K562 (cell line): ENCODE data around the gene NAT8L. TPM values are rescaled to one million over a fixed set of nuclear protein-coding genes. Genes with fewer than 3 reads are reported as not detected.

ENCODE experiments used
- ATAC-seq: fragments of 200-7000 bp; cut with Tn5 transposase; 3 replicates; pipeline ENCODE4 v1.9.1; 2020; ENCODE audit warnings: moderate library complexity
- BruUV-seq: library from RNA; stranded (reverse); fragments of 400-500 nt; replicated peaks from 2 replicates; lab custom pipeline; 2021; lab: Mats Ljungman, UMichigan
- CTCF ChIA-PET: fragments of 300-600 bp; formaldehyde crosslinking; extraction: SDS; loops from one replicate; lab custom pipeline; 2021; ENCODE audit warnings: low intra/inter-chr PET ratio; lab: Yijun Ruan, JAX
- POLR2A ChIA-PET: fragments of 300-600, 350-650 bp; sonication (Branson Sonifier 250); formaldehyde crosslinking; extraction: SDS; loops from one replicate; lab custom pipeline; 2021; ENCODE audit warnings: antibody characterized with exemption, inconsistent platforms; lab: Yijun Ruan, JAX
- DNase-seq, 4 experiments: peaks; one replicate each; pipeline versions ENCODE4 v3.0.0 to v3.0.0-alpha.2; 2011 to 2018; ENCODE audit warnings: low spot score in 3 of 4, mixed read lengths in 3 of 4; ENCODE audit errors: extremely low read depth in 1 of 4
- FAIRE-seq: peaks from 2 replicates; lab custom pipeline; 2011; peaks lifted over from hg19 to GRCh38; lab: Jason Lieb, UNC
- H2AFZ ChIP-seq: 2 replicates; pipeline ENCODE4 v1.6.0; 2011; ENCODE audit warnings: low read depth, low read length, control low read depth, inconsistent platforms
- H3K27ac ChIP-seq: fragments of 200-600 bp; 3 replicates; pipeline ENCODE4 v1.8.0; 2011; ENCODE audit warnings: low read depth, mild to moderate bottlenecking, control low read depth, inconsistent platforms, low read length, moderate library complexity, mixed read lengths; ENCODE audit errors: extremely low read depth
- H3K27me3 ChIP-seq, 2 experiments: fragments of 300-600 bp in 1 of 2; 2 replicates in 1 of 2; 3 replicates in 1 of 2; pipeline versions ENCODE4 v1.6.0 to v1.8.0; 2011; ENCODE audit warnings: inconsistent platforms in 2 of 2, low read length in 2 of 2, mild to moderate bottlenecking in 1 of 2, mixed read lengths in 1 of 2, moderate library complexity in 1 of 2; ENCODE audit not compliant: control insufficient read depth in 2 of 2, insufficient read depth in 2 of 2
- H3K36me3 ChIP-seq: fragments of 300-600 bp; 3 replicates; pipeline ENCODE4 v1.8.0; 2011; ENCODE audit warnings: mild to moderate bottlenecking, low read length, inconsistent platforms; ENCODE audit not compliant: control insufficient read depth, insufficient read depth
- H3K4me1 ChIP-seq, 2 experiments: fragments of 200-600 bp in 1 of 2; replicated peaks in 1 of 2; 2 replicates in 1 of 2; 3 replicates in 1 of 2; pipeline versions ENCODE4 v1.5.1 to v1.8.0; 2011; ENCODE audit warnings: inconsistent platforms in 2 of 2, low read length in 2 of 2, mild to moderate bottlenecking in 1 of 2, mixed read lengths in 1 of 2, moderate library complexity in 1 of 2; ENCODE audit not compliant: control insufficient read depth in 2 of 2, insufficient read depth in 2 of 2
- H3K4me2 ChIP-seq: 2 replicates; pipeline ENCODE4 v1.6.1; 2011; ENCODE audit warnings: low read length, control low read depth, inconsistent platforms, mixed read lengths; ENCODE audit not compliant: insufficient read depth
- H3K4me3 ChIP-seq: fragments of 200-600 bp; sonication (generic), shearing (Covaris generic); 2 replicates; pipeline ENCODE4 v1.5.1; 2016; ENCODE audit warnings: control low read depth, inconsistent platforms
- H3K79me2 ChIP-seq: fragments of 200-600 bp; 3 replicates; pipeline ENCODE4 v1.8.0; 2011; ENCODE audit warnings: low read length, inconsistent platforms; ENCODE audit not compliant: control insufficient read depth, insufficient read depth
- H3K9ac ChIP-seq, 2 experiments: 2 replicates each; pipeline versions ENCODE4 v1.6.0 to v1.6.1; 2011; ENCODE audit warnings: low read depth in 2 of 2, low read length in 2 of 2, control low read depth in 1 of 2, inconsistent platforms in 1 of 2, mild to moderate bottlenecking in 1 of 2, mixed read lengths in 1 of 2; ENCODE audit not compliant: insufficient read depth in 1 of 2
- H3K9me1 ChIP-seq: one replicate; pipeline ENCODE4 v1.6.0; 2011; ENCODE audit warnings: inconsistent platforms, mild to moderate bottlenecking, low read length, moderate library complexity; ENCODE audit not compliant: control insufficient read depth, insufficient read depth
- H3K9me3 ChIP-seq: replicated peaks from 2 replicates; pipeline ENCODE4 v1.5.1; 2011; ENCODE audit warnings: low read depth, low read length, inconsistent platforms; ENCODE audit not compliant: control insufficient read depth, insufficient read depth
- H4K20me1 ChIP-seq: replicated peaks from 2 replicates; pipeline ENCODE4 v1.6.1; 2011; ENCODE audit warnings: low read length, inconsistent platforms, mixed read lengths; ENCODE audit not compliant: control insufficient read depth, insufficient read depth
- CHCHD3 ChIP-seq: fragments of 250-450 bp; sonication (Bioruptor Pico); IDR thresholded peaks from 2 replicates; pipeline ENCODE4 v2.1.2; 2022; ENCODE audit warnings: mild to moderate bottlenecking
- DACH1 ChIP-seq: fragments of 450-650 bp; IDR thresholded peaks from 2 replicates; pipeline ENCODE4 v1.6.1; 2018; ENCODE audit not compliant: partially characterized antibody
- FOXK1 ChIP-seq: sonication (generic); formaldehyde crosslinking; IDR thresholded peaks from 2 replicates; pipeline ENCODE4 v1.8.0; 2022; ENCODE audit warnings: missing genetic modification reagents, mild to moderate bottlenecking, borderline replicate concordance
- FUS ChIP-seq: fragments of 200-400 bp; formaldehyde crosslinking; optimal IDR thresholded peaks from 2 replicates; pipeline ENCODE3; 2017; ENCODE audit warnings: low read depth, low read length
- GMEB1 ChIP-seq: fragments of 250-450 bp; sonication (Bioruptor Pico); IDR thresholded peaks from 2 replicates; pipeline ENCODE4 v1.4.0; 2020; ENCODE audit warnings: mild to moderate bottlenecking
- MAX ChIP-seq: sonication (generic); formaldehyde crosslinking; IDR thresholded peaks from 2 replicates; pipeline ENCODE4 v1.9.0; 2022; ENCODE audit warnings: mild to moderate bottlenecking, missing genetic modification reagents
- MYNN ChIP-seq, 2 experiments: sonication (generic); formaldehyde crosslinking in 1 of 2; IDR thresholded peaks; 2 replicates each; pipeline versions ENCODE4 v1.5.0 to v1.6.1; 2016 to 2020; ENCODE audit warnings: antibody characterized with exemption in 1 of 2, missing genetic modification reagents in 1 of 2
- NCOA6 ChIP-seq: fragments of 450-650 bp; IDR thresholded peaks from 2 replicates; pipeline ENCODE4 v1.6.1; 2017; ENCODE audit warnings: mild to moderate bottlenecking
- NFXL1 ChIP-seq: fragments of 450-650 bp; formaldehyde crosslinking; IDR thresholded peaks from 2 replicates; pipeline ENCODE4 v1.4.0; 2021; ENCODE audit warnings: mild to moderate bottlenecking
- ZNF134 ChIP-seq: fragments of 250-450 bp; sonication (Bioruptor Pico); conservative IDR thresholded peaks from 2 replicates; pipeline ENCODE4 v1.4.0; 2020
- ZNF589 ChIP-seq: fragments of 200-800 bp; sonication (Bioruptor generic); IDR thresholded peaks from 2 replicates; pipeline ENCODE4 v1.6.1; 2016; ENCODE audit warnings: low read depth, missing genetic modification characterization, missing compliant biosample characterization
- ZNF780A ChIP-seq: fragments of 250-450 bp; sonication (Bioruptor Pico); IDR thresholded peaks from 2 replicates; pipeline ENCODE4 v1.5.0; 2021; ENCODE audit warnings: mild to moderate bottlenecking
- WGBS: fragments of 100-300 bp; shearing (Covaris generic); methylation state at CpG from one replicate; pipeline ENCODE4 v1.1.6; 2016; ENCODE audit warnings: low coverage, mixed read lengths; ENCODE audit not compliant: insufficient coverage; ENCODE audit errors: missing lambda C conversion rate; 5-methylcytosine and 5-hydroxymethylcytosine counted together
- in situ Hi-C: fragments of 300-500 bp; cut with MboI; formaldehyde crosslinking; loops from 4 replicates; pipeline ENCODE4 v1.15.0; 2018; ENCODE audit warnings: inconsistent platforms, mixed read lengths
- intact Hi-C: fragments of 100-400 bp; cut with micrococcal nuclease; formaldehyde crosslinking; loops from 2 replicates; pipeline ENCODE4 v1.14.2; 2022
- polyA plus RNA-seq, 8 experiments: library from polyadenylated mRNA; depleted of rRNA in 4 of 8; stranded (reverse) in 5 of 8; unstranded in 3 of 8; fragments of >200 nt; fragmentation: Nextera tagmentation in 2 of 8; fragmentation: Illumina TruSeq in 1 of 8; extraction: Ambion mirVana in 2 of 8; extraction: Trizol in 1 of 8; gene quantifications; 2 replicates each; pipeline versions ENCODE4 v1.2.1 to v1.2.3, GENCODE V29; 2011 to 2014; ENCODE audit warnings: inconsistent platforms in 1 of 8, missing spikeins in 1 of 8
- total RNA-seq, 7 experiments: library from RNA; depleted of rRNA in 6 of 7; stranded (reverse); fragments of >200 nt in 6 of 7; fragmentation: Illumina TruSeq in 2 of 7; extraction: Trizol in 2 of 7; gene quantifications; 2 replicates each; pipeline versions ENCODE4 v1.2.1 to v1.2.3, GENCODE V29; 2011 to 2021; ENCODE audit warnings: low replicate concordance in 1 of 7

Gene NAT8L
- total and polyA plus RNA-seq, 9 of the 15 experiments (the other 6 are each of a cell fraction or from before 2014, with no cell fraction given) = 0.06 to 11.0 (median 1.5) TPM

GRCh38 chr4:2069986-2070385 is 10.9 kb downstream of the NAT8L start:
- in situ Hi-C loops = no loop called here

More at GRCh38 chr4:2069986-2070385, 10.9 kb downstream of the NAT8L start:
- Histone ChIP-seq H3K9me3 (no peaks in the 10 kb centered on the region), H3K27me3 (no peaks in the 10 kb centered on the region; a peak in 1 of 5 replicates), H3K79me2 (no peaks in the 10 kb centered on the region), H2AFZ (no peak overlapping the region), H3K4me1 (peaks cover 3 to 75% of the 10 kb centered on the region in 2 experiments; a peak in 3 of 5 replicates), H3K4me3 (no peak overlapping the region), H3K4me2 (no peak overlapping the region), H3K9ac (no peak overlapping the region; a peak in 1 of 4 replicates), H4K20me1 (no peaks in the 10 kb centered on the region), H3K27ac (no peak overlapping the region), H3K9me1 (no peaks in the 10 kb centered on the region), H3K36me3 (no peaks in the 10 kb centered on the region)
- no peak for ATAC-seq
- BruUV-seq = no TSS peak
- intact Hi-C loops = no loop called here
- WGBS = 35% methylated on average over 12 of the region's 14 CpGs
- POLR2A ChIA-PET = interaction anchor here (1.0 kb wide), 1 partner anchor 18 kb away, joined by 4 read pairs; no protein-coding TSS in a partner anchor
- CTCF ChIA-PET = no interaction called here
- FAIRE-seq = no peak
- DNase-seq = no peak
- TF ChIP-seq MYNN (IDR thresholded peaks at IDR 0.05) = no peak
- TF ChIP-seq MYNN (CRISPR knock-in tag; IDR thresholded peaks at IDR 0.05) = no peak
- TF ChIP-seq DACH1 = no peak
- no peak for TF ChIP-seq ZNF134
- no peak for TF ChIP-seq MAX (CRISPR knock-in tag)
- TF ChIP-seq CHCHD3 (CRISPR knock-in tag) = no peak
- no peak for TF ChIP-seq FOXK1
- TF ChIP-seq NFXL1 (CRISPR knock-in tag) = no peak
- no peak for TF ChIP-seq NCOA6
- TF ChIP-seq FUS = no peak
- TF ChIP-seq GMEB1 (CRISPR knock-in tag) = no peak
- TF ChIP-seq ZNF780A = no peak
- no peak for TF ChIP-seq ZNF589 (CRISPR knock-in tag)
- TF ChIP-seq, all 486 proteins: peak for 0
